PFSK-1 (cell line): ENCODE data around the gene PRKAR2A.

Source experiments
- POLR2AphosphoS5 ChIP-seq: IDR thresholded peaks from 2 replicates; pipeline ENCODE4 v1.6.1; 2012; ENCODE audit warnings: low read depth, mild to moderate bottlenecking, control low read depth, low read length, moderate library complexity
- REST ChIP-seq, 2 experiments: IDR thresholded peaks; 2 replicates each; pipeline versions ENCODE4 v1.6.1 to v1.8.0; 2011 to 2012; ENCODE audit warnings: low read depth in 2 of 2, low read length in 2 of 2, control low read depth in 1 of 2, inconsistent platforms in 1 of 2, mild to moderate bottlenecking in 1 of 2, moderate library complexity in 1 of 2; ENCODE audit not compliant: insufficient read depth in 1 of 2
- TAF1 ChIP-seq: IDR thresholded peaks from 2 replicates; pipeline ENCODE4 v1.6.1; 2012; ENCODE audit warnings: low read length, control low read depth, borderline replicate concordance; ENCODE audit not compliant: insufficient read depth

DNA sequence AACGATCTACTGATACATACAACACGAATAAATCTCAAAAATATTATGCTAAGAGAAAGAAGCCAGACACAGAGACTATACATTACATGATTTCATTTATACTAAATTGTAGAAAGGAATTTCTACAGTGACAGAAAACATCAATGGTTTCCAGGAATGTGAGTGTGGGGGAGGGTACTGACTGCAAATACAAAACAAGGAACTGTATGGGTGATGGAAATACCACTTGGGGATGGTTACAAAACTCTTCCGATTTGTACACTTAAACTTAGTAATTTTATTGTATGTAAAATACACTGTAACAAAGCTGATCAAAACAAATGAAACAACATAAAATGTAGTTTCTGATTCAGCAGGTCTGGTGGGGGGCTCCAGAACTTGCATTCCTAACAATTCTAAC lies 84.9 kb downstream of the PRKAR2A start:
- TF ChIP-seq POLR2AphosphoS5 (no peak), TAF1 (no peak), REST (IDR thresholded peaks at IDR 0.05; ENCODE audit: insufficient read depth in 1 of 2, low read depth in 2 of 2, low read length in 2 of 2) (no peak)
